MM.1S (cell line): ENCODE measurements around the gene BGN.

ENCODE experiments used
- DNase-seq: peaks from one replicate; pipeline ENCODE4 v3.0.0-alpha.2; 2015
- H2AFZ ChIP-seq: fragments of 300-600 bp; sonication (generic); 2 replicates; pipeline ENCODE4 v1.6.0; 2016; ENCODE audit warnings: antibody characterized with exemption, low read length
- H3F3A ChIP-seq: fragments of 300-600 bp; sonication (generic); 2 replicates; pipeline ENCODE4 v1.6.1; 2016; ENCODE audit warnings: mild to moderate bottlenecking, antibody characterized with exemption, low read length, moderate library complexity, mixed read lengths; ENCODE audit not compliant: insufficient read depth
- H3K27ac ChIP-seq: fragments of 300-600 bp; sonication (generic); 2 replicates; pipeline ENCODE4 v1.5.1; 2016; ENCODE audit warnings: mild to moderate bottlenecking, low read length
- H3K27me3 ChIP-seq: fragments of 300-600 bp; sonication (generic); replicated peaks from 2 replicates; pipeline ENCODE4 v1.6.0; 2016; ENCODE audit warnings: low read length; ENCODE audit not compliant: insufficient read depth
- H3K36me3 ChIP-seq: fragments of 300-600 bp; sonication (generic); replicated peaks from 2 replicates; pipeline ENCODE4 v1.6.1; 2016; ENCODE audit warnings: mild to moderate bottlenecking, low read length, mixed read lengths; ENCODE audit not compliant: insufficient read depth
- H3K4me1 ChIP-seq: fragments of 300-600 bp; sonication (generic); 2 replicates; pipeline ENCODE4 v1.6.1; 2016; ENCODE audit warnings: low read length, mixed read lengths
- H3K4me2 ChIP-seq: fragments of 300-600 bp; sonication (generic); 2 replicates; pipeline ENCODE4 v1.6.0; 2016; ENCODE audit warnings: low read depth, low read length
- H3K4me3 ChIP-seq: fragments of 300-600 bp; sonication (generic); 2 replicates; pipeline ENCODE4 v1.5.1; 2016; ENCODE audit warnings: low read length, mixed read lengths
- H3K79me2 ChIP-seq: fragments of 300-600 bp; sonication (generic); 2 replicates; pipeline ENCODE4 v1.6.1; 2016; ENCODE audit warnings: mixed run types, low read length, mixed read lengths
- H3K9ac ChIP-seq: fragments of 300-600 bp; sonication (generic); 2 replicates; pipeline ENCODE4 v1.6.1; 2016; ENCODE audit warnings: low read length, mixed read lengths
- H3K9me2 ChIP-seq: fragments of 300-600 bp; sonication (generic); replicated peaks from 2 replicates; pipeline ENCODE4 v1.6.1; 2016; ENCODE audit warnings: mild to moderate bottlenecking, low read length, mixed read lengths; ENCODE audit not compliant: insufficient read depth
- H3K9me3 ChIP-seq: fragments of 300-600 bp; sonication (generic); replicated peaks from 2 replicates; pipeline ENCODE4 v1.6.1; 2016; ENCODE audit warnings: mild to moderate bottlenecking, low read length, mixed read lengths; ENCODE audit not compliant: insufficient read depth
- H4K20me1 ChIP-seq: fragments of 300-600 bp; sonication (generic); 2 replicates; pipeline ENCODE4 v1.6.1; 2016; ENCODE audit warnings: mild to moderate bottlenecking, low read length, moderate library complexity, mixed read lengths; ENCODE audit not compliant: insufficient read depth
- EZH2 ChIP-seq: fragments of 300-600 bp; sonication (generic); optimal IDR thresholded peaks from 2 replicates; pipeline ENCODE3; 2017; ENCODE audit warnings: low read depth, mild to moderate bottlenecking, antibody characterized with exemption, low read length, mixed read lengths
- EZH2phosphoT487 ChIP-seq: fragments of 300-600 bp; sonication (generic); IDR thresholded peaks from 2 replicates; pipeline ENCODE4 v1.6.1; 2018; ENCODE audit warnings: antibody characterized with exemption, low read length
- TF ChIP-seq, protein P1 (sequence below): fragments of 300-600 bp; sonication (generic); IDR thresholded peaks from 2 replicates; pipeline ENCODE4 v1.5.1; 2016; ENCODE audit warnings: antibody characterized with exemption, low read length, mixed read lengths

BGN gene

DNA sequence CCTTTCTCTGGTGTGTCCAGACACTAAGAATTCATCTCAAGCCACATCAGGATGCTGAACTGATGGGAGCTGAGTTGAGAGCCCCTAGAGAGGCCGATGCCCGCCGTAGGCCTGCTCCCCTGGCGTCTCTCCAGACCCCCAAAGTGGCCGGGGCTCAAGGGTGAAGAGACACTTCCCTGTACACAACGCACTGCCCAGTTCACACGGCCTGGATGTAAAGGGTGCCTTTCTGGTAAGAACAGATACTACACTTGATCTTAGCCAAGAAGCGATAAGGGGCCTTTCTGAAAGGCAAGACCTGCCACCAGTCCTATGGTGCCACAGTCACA is 43.9 kb upstream of the BGN start:
- Histone ChIP-seq H3K79me2 (no peaks in the 10 kb centered on the region), H3K27me3 (no peaks in the 10 kb centered on the region), H4K20me1 (no peaks in the 10 kb centered on the region), H3F3A (no peaks in the 10 kb centered on the region), H3K4me2 (no peak overlapping the region), H3K9me3 (no peaks in the 10 kb centered on the region), H3K9me2 (no peaks in the 10 kb centered on the region), H3K4me3 (no peak overlapping the region), H3K36me3 (no peaks in the 10 kb centered on the region), H3K4me1 (no peaks in the 10 kb centered on the region), H2AFZ (no peak overlapping the region), H3K9ac (no peak overlapping the region), H3K27ac (no peak overlapping the region)
- DNase-seq, result no peak
- TF ChIP-seq, protein P1, sequence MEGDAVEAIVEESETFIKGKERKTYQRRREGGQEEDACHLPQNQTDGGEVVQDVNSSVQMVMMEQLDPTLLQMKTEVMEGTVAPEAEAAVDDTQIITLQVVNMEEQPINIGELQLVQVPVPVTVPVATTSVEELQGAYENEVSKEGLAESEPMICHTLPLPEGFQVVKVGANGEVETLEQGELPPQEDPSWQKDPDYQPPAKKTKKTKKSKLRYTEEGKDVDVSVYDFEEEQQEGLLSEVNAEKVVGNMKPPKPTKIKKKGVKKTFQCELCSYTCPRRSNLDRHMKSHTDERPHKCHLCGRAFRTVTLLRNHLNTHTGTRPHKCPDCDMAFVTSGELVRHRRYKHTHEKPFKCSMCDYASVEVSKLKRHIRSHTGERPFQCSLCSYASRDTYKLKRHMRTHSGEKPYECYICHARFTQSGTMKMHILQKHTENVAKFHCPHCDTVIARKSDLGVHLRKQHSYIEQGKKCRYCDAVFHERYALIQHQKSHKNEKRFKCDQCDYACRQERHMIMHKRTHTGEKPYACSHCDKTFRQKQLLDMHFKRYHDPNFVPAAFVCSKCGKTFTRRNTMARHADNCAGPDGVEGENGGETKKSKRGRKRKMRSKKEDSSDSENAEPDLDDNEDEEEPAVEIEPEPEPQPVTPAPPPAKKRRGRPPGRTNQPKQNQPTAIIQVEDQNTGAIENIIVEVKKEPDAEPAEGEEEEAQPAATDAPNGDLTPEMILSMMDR, result no peak
- no peak for TF ChIP-seq EZH2phosphoT487
- TF ChIP-seq EZH2, result no peak

DNA sequence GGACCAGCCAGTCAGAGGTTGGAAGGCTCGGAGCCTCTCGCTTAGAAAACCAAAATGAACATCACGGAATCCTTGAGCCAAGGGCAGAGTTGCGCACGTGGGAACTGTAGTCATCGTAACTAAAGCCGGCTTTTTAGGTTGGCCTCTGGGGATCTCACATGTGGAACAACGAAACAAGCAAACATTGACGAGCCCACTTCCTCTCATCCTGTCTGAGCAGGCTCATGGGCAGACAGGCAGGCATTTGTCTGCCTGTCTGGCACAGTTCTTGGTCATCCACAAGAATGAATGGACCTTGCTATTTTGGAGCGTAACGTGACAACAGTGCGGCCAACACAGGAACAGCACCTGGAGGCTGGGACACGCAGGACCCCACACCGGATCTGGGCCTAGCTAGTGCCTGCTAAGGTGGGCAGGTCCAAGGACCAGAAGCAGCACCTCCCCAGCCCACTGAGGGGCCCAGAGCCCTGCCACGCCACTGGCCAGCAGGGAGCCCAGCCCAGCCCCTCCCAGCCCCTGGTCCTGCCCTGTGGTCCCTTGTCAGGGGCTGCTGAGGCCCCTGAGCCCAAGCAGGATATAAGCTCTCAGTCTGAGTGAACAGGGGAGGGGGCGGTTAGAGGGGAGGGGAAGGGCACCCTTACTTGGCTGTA is 39.8 kb upstream of the BGN start:
- Histone ChIP-seq H4K20me1 (no peaks in the 10 kb centered on the region), H2AFZ (no peak overlapping the region), H3K9me2 (no peaks in the 10 kb centered on the region), H3K9ac (no peak overlapping the region), H3K4me1 (no peaks in the 10 kb centered on the region), H3K36me3 (no peaks in the 10 kb centered on the region), H3K9me3 (no peaks in the 10 kb centered on the region), H3K4me3 (no peak overlapping the region), H3K79me2 (no peaks in the 10 kb centered on the region), H3K4me2 (no peak overlapping the region), H3K27ac (no peak overlapping the region), H3K27me3 (no peaks in the 10 kb centered on the region), H3F3A (no peaks in the 10 kb centered on the region)
- no peak for DNase-seq
- TF ChIP-seq EZH2, result no peak

DNA sequence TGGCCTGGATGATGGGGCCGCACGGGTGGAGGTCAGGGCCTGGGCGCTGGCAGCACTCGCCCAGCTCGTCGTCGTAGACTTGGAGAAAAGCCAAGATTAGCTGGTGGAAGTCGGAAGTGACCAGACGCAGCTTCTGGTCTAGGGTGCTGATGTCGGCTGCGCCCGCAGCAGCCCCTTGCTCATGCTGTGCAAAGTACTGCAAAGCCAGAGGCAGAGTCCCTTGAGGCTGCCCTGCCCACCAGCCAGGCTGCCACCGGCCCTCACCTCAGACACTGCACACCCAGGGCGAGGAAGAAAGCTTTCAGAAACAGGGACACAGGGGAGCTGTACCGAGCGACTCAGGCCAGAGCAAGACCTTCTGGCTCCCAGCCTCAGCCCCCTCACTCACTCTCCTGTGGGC is 39.2 kb upstream of the BGN start:
- TF ChIP-seq, protein P1, result no peak
- TF ChIP-seq EZH2 (no peak), EZH2phosphoT487 (no peak)
- Histone ChIP-seq H4K20me1 (no peaks in the 10 kb centered on the region), H3K4me2 (no peak overlapping the region), H3K9ac (no peak overlapping the region), H3K9me2 (no peaks in the 10 kb centered on the region), H3K4me1 (no peaks in the 10 kb centered on the region), H3K27ac (no peak overlapping the region), H3F3A (no peaks in the 10 kb centered on the region), H2AFZ (no peak overlapping the region), H3K36me3 (no peaks in the 10 kb centered on the region), H3K79me2 (no peaks in the 10 kb centered on the region), H3K4me3 (no peak overlapping the region), H3K9me3 (no peaks in the 10 kb centered on the region), H3K27me3 (no peaks in the 10 kb centered on the region)
- no peak for DNase-seq

DNA sequence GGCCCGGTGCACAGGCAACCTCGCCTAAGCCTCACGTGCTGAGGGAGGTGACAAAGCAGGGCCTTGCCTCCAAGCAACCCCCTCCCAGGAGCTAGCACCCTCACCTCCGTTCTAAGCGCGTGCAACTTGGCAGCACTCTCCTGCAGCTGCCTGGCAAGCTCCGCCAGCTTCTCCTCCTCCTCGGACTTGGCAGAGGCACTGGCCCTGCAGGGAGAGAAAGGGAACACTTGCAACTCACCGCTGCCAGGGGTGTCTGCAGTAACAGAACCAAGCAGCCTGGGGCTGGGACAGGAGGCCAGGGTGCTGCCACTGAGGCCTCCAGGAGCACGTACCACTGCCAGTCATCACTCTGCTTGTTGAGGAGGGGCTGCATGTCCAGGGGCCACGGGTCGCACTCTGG is 38.6 kb upstream of the BGN start:
- DNase-seq, result no peak
- no peaks in the 10 kb centered on the region for H3K4me1 ChIP-seq
- H3K36me3 ChIP-seq, result no peaks in the 10 kb centered on the region
- TF ChIP-seq EZH2phosphoT487, result no peak
- TF ChIP-seq, protein P1, result no peak
- TF ChIP-seq EZH2, result no peak
- H3K79me2 ChIP-seq, result no peaks in the 10 kb centered on the region
- no peaks in the 10 kb centered on the region for H3F3A ChIP-seq
- H3K9me3 ChIP-seq, result no peaks in the 10 kb centered on the region
- no peak overlapping the region for H2AFZ ChIP-seq
- H3K27ac ChIP-seq, result no peak overlapping the region
- H3K4me3 ChIP-seq, result no peak overlapping the region
- no peak overlapping the region for H3K4me2 ChIP-seq
- H3K9ac ChIP-seq, result no peak overlapping the region
- H4K20me1 ChIP-seq, result no peaks in the 10 kb centered on the region
- no peaks in the 10 kb centered on the region for H3K27me3 ChIP-seq
- no peaks in the 10 kb centered on the region for H3K9me2 ChIP-seq
